Measurements from ENCODE around the gene DOCK2.
A peak's percentile ranks its signal among the peaks of the same experiment; 100 is the strongest.

Gene DOCK2

DNA sequence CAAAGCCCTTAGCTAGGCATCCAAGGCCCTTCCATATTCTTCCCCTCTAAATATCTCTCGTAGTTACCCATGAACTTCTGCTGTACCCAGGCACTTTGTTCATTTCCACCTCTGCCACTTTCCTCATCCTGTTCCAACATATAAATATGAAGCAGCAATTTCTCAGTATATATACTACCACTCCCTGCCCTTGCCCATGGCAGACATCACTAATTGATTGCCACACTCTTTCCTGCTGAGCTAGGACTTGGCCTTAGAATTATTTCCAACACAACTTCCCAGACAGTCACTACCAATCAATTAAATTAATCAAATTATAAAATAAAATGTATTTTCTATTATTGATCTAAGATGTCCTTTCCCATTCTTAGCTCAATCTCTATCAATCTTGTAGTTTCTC, 334.7 kb downstream of the DOCK2 start:
- no peak for DNase-seq (ENCODE audit: low read depth in 4 of 4, low spot score in 1 of 4)

DNA sequence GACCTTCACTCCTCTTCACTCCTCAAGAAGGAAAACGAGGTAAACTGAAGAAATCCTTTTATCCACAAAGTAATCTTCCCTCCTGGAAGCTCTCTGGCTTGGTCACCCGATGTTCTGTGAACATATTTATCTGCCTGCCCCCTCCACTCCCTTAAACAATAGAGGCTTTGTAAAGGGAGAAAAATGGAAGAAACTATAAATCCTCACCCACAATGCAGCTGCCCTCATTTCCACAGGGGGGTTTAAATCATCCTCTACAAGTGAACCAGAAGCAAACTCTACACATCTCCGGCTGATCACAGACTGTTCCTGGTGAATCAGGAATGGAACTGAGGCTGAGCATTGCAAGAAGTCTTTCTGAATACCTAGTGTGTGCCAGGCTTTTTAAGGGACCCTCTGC, 336.0 kb downstream of the DOCK2 start:
- DNase-seq (ENCODE audit: low read depth in 4 of 4, low spot score in 1 of 4) = no peak

DNA sequence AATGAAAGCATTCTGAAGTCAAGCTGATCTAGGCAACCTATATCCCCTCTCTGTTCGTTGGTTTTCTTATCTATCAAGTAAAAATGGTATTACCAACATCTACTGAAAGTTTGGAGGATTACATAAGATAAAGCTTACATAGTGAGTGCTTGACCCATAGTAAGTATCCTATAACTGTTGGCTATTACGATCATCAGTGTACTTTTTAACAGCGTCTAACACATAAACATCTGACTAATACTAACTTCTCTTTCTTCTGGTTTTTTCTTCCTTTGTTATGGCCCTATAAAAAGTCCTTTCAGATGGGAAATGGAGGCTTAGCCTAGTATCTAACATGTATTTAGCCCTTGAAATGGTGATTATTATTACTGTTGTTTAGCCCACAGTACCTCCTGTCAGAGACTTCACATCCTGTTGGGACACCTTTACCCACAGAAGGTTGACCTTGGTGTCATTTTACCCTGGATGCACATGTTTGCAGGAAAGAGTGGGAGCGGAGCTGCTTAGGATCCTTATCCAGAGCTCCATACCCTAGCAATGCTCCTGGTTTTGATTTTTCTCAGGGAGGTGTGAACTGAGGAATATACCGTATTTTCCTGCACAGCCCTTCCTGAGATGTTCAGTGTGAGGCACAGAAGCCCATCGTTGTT, 337.2 kb downstream of the DOCK2 start:
- no peak for DNase-seq (ENCODE audit: low read depth in 4 of 4, low spot score in 1 of 4)

DNA sequence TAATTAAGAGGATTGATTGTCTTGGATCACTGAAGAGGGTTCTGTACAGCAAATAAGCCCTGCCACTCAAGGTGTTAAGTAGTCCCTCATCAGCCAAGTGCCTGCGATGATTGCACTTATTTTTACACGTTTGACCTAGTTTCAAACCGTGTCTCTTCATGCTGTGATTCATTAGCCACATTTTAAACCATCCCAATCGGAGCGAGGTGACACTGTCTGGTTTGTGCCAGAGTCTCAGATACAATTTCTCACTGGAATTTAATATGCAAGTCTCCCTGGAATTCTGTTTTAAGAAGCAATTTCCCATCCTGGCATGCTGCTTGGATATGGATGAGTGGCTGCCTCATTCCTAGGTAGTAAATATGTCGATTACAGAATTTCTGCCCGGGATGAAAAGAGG, 341.6 kb downstream of the DOCK2 start:
- no peak for DNase-seq (ENCODE audit: low read depth in 4 of 4, low spot score in 1 of 4)

DNA sequence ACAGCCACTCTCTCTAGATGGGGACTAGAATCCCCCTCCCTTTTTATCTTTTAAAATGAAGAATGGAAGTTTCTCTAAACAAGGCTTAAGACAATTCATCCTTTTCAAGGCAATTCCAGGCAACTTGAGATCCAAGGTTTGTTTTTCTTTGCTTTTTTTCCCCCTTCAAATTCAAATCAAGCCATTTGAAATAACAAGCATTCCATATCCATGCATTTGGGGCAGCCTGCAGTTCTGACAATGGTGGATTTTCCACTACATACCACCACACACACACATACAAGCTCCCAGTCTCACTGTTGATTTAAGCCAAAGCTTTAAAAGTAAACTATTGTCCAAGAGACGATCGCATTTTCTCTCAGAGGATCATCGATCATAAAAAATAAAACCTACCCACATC, 342.8 kb downstream of the DOCK2 start:
- DNase-seq (ENCODE audit: low read depth in 4 of 4, low spot score in 1 of 4) = no peak

DNA sequence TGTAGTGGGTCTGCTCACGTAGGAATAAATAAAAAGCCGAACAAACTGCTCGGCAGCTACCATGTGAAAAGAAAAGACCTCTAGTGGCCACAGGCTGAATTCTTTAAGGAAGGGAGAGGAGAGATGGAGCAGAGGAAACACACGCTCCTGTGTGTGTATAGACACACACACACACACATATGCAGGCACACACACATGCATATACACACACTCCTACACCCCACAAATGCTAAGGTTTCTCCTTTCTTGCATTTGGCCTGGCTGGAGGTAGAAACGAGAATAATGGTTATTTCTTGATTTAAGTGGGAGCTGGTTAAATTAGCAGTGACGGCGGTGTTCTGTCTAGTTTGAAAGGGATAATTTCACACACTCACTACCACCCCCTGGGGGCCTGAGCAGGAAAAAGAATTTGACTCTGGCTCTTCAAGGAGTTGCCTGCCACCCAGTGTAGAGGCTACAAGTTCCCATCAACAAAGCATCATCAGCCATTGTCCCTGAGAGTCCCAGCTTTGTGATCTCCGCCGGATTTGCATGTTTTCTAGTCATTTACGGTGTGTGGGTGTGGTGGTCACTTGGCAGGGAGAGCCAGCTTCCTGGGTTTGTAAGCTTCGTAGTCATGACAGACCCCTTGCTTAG, 343.5 kb downstream of the DOCK2 start, which contains the start of gene INSYN2B:
Gene INSYN2B, minus strand, starts transcription at position 78 of the 636 bp plus-strand sequence. CDS start 96,597 bp downstream, outside the sequence.
- peak in 2 of 4 experiments; percentile 4 to 8 for DNase-seq (ENCODE audit: low read depth in 4 of 4, low spot score in 1 of 4)

DNA sequence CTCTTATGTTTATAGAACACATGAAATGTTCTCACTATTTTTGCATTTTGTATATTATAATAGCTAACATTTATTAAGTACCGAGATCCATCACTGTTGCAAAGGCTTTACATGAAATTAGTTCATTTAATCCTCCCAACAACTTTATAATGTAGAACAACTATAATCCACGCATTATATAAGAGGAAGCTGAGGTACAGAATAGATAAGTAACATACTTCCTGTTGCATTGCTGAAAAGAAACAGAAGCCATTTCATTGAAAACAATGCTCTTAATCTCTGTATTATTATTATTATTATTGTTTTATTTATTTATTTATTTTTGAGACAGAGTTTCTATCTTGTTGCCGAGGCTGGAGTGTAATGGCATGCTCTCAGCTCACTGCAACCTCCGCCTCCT, 351.1 kb downstream of the DOCK2 start:
- no peak for DNase-seq (ENCODE audit: low read depth in 4 of 4, low spot score in 1 of 4)

DNA sequence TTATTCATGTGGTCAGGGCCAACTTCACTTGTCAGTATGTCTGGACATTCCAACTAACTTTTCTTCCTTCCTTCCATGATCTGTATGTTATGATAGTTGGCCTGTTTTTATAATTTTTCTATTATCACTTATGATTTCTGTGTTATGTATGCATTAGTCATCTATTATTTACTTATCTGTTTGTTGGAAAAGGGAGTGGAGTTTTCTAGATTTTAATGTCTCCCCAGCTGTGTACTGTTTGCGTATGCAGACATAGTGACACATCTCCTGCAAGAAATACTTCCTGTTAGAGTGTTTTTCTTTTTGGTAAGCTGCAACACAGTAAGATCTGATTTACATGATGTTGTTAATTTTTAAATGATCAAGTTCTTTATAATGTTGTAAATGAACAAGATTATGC, 351.9 kb downstream of the DOCK2 start:
- DNase-seq (ENCODE audit: low read depth in 4 of 4, low spot score in 1 of 4) = no peak

DNA sequence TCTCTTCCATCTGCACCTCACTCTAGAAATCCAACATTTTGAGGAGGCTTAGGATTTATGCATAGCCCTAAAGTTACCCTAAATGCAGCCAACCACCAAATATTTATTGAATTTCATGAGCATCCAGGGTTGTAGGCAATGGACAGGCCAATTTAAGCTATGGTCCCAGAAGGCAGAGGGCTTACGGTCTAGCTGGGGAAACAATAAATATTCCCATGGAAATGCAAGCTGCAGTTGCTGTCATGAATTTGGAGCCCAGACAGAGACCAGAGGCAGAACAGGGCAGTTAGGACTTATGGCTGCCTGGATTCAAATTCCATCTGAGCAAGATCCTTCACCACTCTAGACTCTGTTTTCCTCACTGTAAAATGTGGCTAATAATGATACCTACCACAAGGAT, 352.3 kb downstream of the DOCK2 start:
- no peak for DNase-seq (ENCODE audit: low read depth in 4 of 4, low spot score in 1 of 4)

DNA sequence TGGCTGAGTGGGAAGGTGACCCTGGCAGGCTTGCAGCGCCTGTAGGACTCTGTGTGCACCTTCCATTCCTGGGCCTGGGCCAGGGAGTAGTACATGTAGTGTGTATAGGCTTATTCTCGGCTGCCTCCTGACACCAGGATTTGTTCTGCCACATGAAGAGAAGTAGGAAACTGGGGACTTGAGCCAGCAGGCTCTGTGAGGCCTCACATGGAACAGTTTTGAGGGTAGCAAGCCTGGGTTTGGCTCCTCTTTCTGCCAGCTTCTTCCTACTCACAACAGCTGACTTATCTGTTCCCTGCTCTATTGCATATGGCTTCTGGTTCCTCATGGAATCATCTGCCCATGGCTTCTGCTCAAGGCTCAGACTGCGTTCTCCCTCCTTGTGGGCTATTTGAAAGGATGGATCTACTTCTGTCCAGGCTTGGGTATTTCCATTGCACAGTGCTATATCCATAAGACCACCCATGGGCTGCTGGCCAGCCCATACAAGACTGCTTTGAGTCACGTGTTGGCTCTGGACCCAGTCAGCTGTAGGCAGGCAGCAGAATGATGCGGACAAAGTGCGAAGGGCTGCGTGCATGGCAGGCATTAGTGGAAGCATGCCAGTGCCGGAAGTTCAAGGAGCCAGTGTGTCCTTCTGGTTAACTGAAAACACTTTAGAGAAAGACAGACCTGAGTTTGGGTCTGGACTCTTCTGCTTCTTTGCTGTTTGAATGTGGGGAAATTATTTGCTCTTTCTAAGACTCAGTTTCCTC, 354.2 kb downstream of the DOCK2 start:
- no peak for DNase-seq (ENCODE audit: low read depth in 4 of 4, low spot score in 1 of 4)

DNA sequence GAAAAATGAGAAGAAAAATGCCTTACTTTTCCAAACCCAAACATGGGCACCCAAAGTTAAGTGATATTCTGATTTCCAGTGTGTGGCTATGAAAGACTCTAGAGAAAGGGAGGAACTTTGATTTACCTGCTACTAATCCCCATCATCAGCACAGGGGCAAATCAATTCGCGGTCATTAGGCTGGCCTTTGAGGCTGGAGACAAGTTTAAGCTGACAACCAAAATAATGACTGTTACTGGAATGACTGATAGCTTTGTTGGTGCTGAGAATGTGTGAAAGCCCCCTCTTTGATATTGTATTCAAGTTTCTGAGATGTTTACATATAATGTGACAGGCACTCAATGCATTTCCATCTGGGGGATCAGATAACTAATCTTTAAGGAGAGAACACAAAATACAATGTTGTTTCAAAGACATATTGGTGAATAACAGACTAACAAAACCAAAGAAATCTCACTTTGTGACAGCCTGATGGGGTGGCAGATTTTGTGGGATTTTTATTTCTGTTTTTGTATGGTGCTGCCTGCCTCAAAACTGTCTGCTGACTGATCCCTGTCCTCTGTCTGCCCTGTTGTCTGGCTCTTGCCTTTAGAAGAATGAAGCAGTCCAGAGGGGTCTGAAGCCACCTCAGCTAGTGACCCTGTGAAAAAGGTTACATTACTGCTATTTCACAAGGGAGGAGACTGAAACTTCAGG, 355.9 kb downstream of the DOCK2 start:
- DNase-seq (ENCODE audit: low read depth in 4 of 4, low spot score in 1 of 4) = no peak

DNA sequence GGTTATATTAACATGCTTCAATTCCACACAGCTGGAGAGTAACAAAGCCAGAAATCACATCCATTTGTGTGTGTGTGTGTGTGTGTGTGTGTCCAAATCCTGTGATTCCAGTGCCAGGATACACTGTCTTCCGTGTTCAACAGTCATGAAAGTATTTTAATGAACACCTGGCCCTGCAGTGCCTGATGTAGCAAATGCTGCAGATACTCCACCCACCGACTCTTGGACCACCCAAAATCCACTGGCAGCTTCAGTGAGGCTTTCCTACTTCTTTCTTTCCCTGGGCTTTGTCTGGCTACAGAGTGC, 356.4 kb downstream of the DOCK2 start:
- no peak for DNase-seq (ENCODE audit: low read depth in 4 of 4, low spot score in 1 of 4)

DNA sequence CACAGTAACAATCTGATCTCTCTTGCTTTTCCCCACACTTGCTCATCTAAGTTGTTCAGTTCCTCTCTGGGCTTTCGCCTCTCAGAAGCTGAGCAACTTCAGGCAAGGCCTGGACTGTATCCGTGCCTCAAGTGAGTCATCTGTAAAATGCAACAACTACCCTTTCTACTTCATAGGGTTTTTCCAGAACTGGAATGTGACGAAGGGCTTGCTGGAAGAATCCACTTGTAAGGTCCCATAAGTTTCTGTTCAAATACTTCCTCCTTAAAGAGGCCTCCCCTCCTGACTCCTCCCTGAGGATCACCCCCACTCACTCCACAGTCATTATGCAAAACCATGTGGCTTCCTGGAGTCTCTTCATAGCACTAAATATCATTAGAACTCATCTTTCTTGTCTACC, 360.7 kb downstream of the DOCK2 start:
- no peak for DNase-seq (ENCODE audit: low read depth in 4 of 4, low spot score in 1 of 4)

DNA sequence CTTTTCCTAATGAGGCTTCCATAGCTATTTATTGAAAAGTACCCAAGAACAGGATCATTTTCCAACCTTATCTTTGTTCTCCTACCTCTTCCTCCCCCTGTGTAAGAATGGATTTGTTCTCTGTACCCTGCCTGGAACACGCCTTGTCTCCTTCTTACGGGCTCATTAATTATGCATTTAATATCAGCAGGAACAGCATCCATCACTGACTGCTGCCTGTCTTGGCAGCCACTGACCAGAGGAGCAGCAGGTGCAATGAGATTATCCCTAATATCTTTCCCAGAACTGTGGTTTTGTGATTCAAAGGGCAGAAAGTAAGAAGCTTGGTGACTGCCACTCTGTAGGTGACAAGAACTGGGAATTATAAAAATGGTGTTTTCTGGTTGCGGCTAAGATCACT, 362.5 kb downstream of the DOCK2 start:
- DNase-seq (ENCODE audit: low read depth in 4 of 4, low spot score in 1 of 4) = no peak

DNA sequence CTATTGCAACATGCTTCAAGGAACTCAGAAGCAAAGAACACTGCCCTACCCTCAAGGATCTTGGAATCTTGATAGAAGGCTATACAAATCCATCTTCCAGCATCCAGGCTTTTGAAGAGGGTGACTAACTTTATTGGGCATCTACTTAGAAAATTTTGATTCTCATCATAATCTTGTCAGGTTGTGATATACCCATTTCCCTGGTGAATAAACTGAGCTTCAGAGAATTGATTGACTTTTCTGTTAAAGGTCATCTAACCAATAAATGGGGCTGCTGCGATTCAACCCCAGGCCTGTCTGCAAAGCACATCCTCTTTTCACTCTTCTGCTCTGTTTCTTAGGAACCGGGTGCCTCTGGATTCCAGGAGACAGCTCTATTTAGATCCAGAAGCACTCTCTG, 363.1 kb downstream of the DOCK2 start:
- no peak for DNase-seq (ENCODE audit: low read depth in 4 of 4, low spot score in 1 of 4)

DNA sequence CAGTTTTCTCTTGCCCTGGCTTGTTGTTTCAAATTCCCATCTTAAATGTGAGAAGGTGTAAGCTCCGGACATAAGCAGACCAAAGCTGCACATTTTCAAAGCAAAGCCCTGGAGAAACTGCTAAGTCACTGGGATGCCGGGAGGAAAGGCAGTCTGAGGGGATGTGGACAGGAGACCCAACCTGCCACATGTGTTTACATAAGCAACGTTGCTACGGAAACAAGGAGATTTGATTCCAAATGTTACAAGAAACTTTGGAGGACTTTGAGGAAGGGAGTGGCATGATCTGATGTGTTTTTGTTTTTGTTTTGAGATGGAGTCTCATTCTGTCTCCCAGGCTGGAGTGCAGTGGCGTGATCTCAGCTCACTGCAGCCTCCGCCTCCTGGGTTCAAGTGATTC, 368.9 kb downstream of the DOCK2 start:
- DNase-seq (ENCODE audit: low read depth in 4 of 4, low spot score in 1 of 4) = no peak

DNA sequence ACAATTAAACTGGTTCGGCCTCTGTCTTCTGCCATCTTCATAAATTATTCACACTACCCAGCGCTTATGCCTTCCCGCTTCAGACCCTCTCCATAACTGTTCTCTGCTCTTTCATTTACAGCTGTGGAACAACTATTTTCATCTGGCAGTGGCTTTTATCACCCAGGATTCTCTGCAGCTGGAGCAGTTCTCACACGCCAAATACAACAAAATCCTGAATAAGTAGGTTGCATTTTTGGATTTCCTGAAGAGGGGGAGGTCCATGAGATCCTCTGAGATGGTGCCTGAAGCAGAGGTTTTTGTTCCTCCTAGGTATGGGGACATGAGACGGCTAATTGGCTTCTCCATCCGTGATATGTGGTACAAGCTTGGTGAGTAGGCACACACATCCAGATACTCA, 371.3 kb downstream of the DOCK2 start:
- DNase-seq (ENCODE audit: low read depth in 4 of 4, low spot score in 1 of 4) = no peak

DNA sequence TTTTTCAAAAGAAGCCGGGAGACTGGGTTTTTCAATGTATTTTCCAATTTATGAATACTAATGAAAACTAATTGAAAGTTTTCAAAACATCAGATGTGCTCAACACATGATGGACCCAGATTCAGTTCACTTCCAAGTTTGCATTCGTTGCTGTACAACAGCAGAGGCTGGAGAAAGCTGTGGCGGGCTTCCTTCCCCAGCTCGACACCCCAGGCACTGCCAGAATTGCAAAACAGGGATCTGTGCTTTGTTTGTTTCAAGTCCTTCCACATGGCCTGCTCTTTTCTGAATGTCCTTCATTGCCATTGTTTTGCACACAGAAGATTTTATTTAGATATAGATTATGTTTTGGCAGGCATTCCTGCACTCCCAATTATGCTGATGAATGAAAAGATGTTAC, 373.5 kb downstream of the DOCK2 start:
- DNase-seq (ENCODE audit: low read depth in 4 of 4, low spot score in 1 of 4) = no peak

DNA sequence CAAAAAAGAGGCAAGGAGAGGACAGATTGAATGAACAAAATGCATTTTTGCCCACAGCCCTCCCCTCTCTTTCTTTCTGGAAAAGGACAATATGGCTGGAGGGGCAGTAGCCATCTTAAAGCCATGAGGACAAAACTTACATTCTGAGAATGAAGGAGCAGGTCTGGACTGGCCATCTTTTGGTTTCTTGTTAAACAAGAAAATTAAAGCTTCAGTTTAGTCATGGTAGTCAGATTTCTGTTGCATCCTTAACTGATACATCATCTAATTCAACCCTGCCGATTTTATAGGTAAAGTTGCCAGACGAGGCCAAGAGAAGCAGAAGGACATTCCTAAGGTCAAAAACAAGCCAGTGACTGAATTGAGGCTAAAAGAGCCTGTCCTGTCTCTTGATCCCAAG, 374.7 kb downstream of the DOCK2 start:
- DNase-seq (ENCODE audit: low read depth in 4 of 4, low spot score in 1 of 4) = no peak

DNA sequence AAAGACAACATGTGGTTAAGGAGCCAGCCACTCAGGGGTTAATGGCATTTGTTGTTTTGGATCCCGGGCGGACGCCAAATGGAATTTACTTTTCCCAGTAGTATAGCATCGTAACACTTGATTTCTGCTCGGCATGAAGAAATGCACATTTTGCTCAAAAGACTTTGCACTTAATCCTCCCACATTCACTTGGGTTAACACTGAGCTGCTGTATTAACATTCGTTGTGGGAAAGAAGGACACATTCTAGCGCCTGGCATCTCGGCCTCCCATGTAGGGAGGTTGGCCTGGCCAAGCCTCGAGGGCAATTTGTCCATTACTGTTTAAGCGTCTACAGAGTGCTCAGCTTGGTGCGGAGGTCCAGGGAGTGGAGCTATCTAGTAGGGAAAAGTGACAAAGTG, 375.5 kb downstream of the DOCK2 start:
- DNase-seq (ENCODE audit: low read depth in 4 of 4, low spot score in 1 of 4) = no peak

DNA sequence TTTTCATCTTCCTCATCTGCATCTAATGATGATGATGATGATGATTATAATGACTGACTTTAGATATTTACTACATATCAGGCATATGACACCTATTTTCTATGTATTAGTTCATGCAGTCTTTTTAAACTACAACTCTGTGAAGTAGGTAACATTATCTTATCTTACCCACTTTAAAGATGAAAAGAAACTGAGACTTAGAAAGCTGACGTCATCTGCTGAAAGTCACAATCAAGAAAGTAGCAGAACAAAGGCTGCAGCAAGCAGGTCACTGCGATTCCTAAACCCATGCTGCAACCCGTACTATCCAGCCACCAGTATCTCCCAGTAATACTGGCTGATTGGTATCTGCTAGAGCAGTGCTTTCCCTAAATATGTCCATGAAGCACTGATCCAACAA, 383.3 kb downstream of the DOCK2 start:
- DNase-seq (ENCODE audit: low read depth in 4 of 4, low spot score in 1 of 4) = no peak

DNA sequence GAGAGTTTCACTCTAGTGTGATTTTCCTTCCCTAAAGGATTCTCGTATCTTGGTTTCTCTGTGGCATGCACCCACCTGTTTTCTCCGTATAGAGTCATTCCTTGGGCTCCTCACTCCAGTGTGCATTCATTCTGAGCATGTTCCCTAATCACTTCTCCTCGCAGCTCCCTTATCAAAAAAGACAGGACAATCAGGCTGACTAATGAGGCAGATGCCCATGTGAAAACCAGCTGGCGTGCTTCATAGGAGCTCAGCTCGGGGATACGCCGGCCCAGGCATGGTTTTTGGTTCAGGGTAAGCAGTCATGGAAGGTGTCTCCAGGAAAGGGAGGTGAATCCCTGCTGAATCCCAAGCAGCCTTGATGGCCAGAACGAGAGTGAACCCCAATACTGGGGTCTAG, 384.4 kb downstream of the DOCK2 start:
- DNase-seq (ENCODE audit: low read depth in 4 of 4, low spot score in 1 of 4) = no peak

Measured in stimulated activated CD4-positive, alpha-beta T cell treated with anti-CD3 and anti-CD28 coated beads, Interleukin-1b, Interleukin-23, amount 100 ng/mL, for 24 hours (primary cell).